HG03575 (cell line): ENCODE measurements around the gene SLC4A3.
A peak's percentile ranks its signal among the peaks of the same experiment; 100 is the strongest.
"Not testable (repeated sequence)": the region's sequence is repeated elsewhere in the genome, so short reads cannot be mapped to it uniquely, and the experiment has no call there.

Experiments used
- ATAC-seq: cut with Tn5 transposase; IDR thresholded peaks from one replicate; pipeline ENCODE4 v1.9.1; 2021; ENCODE audit not compliant: unreplicated experiment, insufficient number of reproducible peaks, low FRiP score; ENCODE audit errors: extremely low read depth

SLC4A3 gene

DNA sequence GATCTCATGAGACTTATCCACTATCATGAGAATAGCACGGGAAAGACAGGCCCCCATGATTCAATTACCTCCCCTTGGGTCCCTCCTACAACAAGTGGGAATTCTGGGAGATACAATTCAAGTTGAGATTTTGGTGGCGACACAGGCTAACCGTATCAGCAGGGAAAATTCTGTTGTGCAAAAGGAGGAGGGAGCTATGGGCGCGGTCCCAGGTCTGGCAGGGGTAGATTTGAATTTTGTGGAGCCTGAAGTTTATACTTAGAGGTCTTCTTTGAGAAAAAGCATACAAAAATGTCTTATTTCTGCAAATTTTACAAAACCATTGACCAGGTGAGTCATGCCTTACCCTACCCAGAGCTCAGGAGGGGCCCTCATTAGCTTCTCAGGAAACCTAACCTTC lies 36.6 kb downstream of the SLC4A3 start:
- no peak for ATAC-seq

DNA sequence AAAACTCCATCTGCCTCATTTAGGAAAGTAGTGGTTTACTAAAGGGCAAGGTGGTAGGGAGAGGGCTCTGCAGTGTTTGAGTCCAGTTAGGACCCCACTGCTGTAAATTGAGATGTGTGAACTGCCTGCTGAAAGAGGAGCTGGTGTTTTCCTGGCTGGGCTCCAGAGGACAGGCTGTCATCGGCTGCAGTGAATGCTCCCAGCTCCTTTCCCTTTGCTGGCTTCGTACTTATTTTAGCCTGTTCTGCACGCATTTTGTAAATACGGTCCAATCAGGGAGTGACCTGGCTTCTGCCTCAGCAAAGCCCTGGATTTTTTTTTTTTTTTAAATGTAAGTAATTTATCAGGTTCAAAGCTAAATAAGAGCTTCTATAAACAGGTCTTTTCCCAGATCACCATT lies 37.5 kb downstream of the SLC4A3 start:
- no peak for ATAC-seq

DNA sequence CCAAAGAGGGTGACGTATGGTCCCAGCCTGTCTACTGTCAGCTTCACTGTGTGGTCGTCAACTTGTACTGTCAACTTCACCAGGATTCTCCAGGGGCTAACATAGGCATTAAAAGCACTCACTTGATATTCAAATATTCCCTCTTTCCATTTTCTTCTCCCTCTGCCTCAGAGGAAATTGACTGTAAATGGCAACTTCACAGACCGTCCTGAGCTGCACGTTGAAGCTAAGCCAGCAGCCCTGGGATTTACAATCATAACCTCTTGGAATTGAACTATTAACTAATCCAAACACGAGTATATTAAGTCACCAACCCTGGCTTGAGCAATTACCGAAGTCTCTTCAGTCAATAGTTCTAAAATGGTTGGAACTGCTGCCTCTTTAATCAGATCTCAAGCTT lies 38.5 kb downstream of the SLC4A3 start:
- no peak for ATAC-seq

DNA sequence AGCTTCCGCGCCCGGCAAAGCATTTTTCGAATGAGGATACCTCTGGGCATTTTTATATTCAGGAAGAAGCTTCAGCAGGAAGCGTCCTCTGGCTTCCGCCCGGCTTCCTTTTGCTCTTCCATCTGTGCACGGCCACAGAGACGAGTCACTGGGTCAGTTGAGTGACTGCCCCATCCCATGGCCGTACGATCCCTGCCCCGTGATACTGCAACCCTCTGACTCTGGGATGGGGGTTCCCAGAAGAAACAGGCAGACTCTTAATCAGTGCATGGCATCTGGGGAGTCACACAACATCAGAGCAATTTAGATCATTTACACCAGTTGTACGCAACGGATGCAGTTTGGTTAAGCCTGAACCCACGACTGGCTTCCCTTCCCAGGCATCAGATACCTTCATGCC lies 40.9 kb downstream of the SLC4A3 start:
- no peak for ATAC-seq

DNA sequence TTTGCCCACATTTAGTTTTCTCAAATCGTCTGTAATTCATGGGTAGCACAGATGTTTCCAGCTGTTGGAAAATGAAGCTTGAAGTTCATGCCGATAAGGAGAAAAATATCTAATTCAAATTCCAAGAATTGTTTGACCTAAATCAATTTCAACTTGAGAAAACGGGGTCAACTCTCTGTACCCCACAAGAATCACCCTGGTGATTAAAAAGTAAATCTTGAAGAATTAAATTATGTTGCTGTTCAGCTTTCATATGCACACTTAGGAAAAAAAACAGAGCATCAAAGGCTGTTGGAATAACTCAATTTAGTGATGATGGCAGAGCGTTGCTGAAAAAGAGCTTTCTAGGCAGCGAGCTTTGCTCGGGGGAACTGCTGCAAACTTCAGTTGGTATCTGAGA lies 43.0 kb downstream of the SLC4A3 start:
- ATAC-seq = no peak

DNA sequence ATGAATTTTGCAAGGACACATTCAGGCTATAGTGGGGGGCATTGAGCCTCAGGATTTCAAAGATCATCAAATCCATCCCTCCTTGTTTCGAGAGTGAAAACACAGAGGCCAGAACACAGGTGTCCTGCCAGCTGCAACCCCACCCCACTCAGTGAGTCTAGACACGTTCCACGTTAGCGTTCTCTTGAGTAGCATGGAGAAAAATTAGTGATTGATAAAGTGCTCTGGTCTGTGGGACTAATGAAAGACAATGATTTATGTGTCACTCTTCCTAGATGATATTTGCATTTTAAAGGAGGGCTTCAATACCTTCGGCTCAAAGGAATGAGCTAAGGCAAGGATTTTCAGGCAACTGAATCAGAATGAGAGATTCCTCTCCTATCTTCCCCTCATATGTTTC lies 43.8 kb downstream of the SLC4A3 start:
- ATAC-seq = no peak

DNA sequence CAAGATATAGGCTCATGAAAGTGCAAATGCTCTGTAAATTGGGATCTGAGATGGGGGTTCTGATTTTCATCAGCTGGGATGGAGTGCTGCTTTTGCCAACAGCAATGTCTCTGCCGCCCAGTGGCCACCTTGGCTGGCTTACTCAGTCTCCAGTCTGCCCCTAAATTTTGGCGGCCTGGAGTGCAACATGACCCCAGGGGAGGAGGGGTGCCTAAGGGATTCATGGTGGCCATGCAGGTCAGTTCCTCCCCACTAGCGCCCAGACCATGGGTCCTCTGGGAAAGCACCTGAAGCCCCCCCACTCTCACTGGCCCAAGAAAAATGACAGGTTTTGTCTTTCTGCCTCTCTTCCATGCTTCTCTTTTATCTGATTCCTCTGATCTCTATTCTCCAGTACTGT lies 45.0 kb downstream of the SLC4A3 start:
- no peak for ATAC-seq

DNA sequence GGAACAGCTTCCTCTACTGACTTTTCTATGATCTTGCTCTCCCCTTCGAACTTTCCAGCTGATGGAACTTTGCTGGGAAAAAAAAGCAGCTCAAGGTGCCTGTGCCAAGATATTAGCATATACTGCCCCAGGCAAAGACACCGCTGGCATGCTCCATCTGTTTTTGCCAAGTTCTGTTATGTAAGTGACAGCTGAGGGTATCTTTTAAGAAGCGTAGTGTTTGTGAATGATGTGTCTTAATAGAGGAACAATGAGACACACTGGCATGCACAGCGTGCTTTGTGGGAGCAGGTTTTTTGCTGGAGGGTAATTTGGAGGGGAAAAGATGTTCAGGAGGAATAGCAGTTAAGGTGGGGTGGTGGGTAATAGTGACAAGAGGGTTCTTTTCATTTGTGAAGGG lies 47.8 kb downstream of the SLC4A3 start:
- no peak for ATAC-seq

DNA sequence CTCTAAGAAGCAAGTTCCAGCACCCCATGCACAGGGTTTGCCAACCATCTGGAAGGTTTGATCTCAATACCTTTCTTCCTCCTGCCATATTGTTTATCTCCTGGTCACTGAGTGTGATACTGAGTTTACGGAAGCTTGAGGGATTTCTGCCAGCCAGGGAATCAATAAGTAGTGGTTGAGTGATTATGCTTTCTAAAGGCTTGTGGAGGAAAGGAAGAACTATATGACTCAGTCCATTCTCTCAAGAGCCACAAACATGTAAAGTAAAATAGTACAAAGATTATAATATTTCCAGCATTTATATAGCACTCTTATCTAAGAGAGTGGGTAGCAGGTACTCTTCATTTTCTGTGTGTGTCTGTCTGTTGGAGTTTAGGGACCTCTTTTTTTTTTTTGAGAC lies 49.2 kb downstream of the SLC4A3 start:
- ATAC-seq = no peak

DNA sequence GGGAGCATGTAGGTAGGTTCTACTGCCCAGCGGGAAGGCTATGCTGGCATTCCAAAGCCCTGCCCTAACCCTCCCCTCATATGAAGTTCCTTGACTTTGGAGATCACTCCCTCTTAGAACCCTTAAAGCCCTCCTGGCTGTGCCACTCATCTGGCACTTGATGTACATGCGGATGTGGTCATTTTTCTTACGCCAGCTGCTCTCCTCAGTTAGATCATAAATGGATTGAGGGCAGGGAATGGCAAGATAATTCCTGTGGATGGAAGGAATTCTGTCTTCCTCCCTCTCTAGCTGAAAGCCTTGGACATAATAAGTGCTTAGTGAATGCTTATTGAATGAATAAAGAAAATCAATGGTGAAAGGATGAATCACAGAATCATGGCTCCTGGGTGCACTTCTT lies 51.6 kb downstream of the SLC4A3 start:
- ATAC-seq = no peak

DNA sequence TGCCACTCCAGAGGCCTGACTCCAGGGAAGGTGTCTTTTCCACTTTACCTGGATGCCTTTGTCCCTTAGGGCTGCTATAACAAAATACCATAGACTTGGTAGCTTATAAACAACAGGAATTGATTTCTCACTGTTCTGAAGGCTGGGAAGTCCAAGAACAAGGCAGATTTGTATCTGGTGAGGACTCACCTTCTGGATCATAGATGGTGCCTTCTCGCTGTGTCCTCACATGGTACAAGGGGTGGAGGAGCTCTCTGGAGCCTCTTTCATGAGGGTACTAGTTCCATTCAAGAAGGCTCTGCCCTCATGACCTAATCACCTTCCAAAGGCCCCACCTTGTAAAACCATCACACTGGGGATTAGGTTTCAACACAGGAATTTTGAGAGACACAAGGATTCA lies 52.1 kb downstream of the SLC4A3 start:
- ATAC-seq = no peak

DNA sequence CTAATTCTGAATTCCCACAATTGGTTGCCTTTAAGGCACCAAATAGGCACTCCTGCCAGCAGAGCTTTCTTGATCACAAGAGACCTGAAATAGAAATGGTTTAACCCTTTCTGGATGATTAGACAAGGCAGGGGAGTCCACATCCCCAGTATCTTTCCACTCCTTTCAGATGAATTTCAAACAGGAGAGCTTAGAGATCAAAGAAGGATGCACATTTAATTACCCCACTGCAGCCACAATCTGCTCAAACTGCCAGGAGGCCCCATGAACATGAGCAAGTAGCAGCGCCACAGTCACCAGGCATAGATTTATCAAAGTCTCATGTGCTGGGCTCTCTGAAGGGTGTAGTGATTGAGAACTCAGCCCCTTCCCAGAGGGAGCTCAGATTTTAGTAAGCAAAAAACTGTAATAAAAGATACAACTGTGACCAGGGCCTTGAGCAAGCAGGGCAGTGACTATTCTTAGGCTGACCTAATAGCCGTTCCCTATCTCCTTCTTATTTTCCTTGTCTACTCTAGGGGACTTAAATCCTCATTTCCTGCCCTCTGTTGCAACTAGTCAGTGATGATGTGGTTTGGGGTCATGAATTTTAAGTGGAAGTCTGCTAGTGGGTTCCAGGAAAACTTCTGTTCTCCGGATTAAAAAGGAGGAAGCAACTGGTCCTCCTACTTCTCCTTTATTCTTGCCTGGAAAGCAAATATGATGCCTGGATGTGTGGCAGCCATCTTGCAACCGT lies 53.7 kb downstream of the SLC4A3 start:
- ATAC-seq = no peak

DNA sequence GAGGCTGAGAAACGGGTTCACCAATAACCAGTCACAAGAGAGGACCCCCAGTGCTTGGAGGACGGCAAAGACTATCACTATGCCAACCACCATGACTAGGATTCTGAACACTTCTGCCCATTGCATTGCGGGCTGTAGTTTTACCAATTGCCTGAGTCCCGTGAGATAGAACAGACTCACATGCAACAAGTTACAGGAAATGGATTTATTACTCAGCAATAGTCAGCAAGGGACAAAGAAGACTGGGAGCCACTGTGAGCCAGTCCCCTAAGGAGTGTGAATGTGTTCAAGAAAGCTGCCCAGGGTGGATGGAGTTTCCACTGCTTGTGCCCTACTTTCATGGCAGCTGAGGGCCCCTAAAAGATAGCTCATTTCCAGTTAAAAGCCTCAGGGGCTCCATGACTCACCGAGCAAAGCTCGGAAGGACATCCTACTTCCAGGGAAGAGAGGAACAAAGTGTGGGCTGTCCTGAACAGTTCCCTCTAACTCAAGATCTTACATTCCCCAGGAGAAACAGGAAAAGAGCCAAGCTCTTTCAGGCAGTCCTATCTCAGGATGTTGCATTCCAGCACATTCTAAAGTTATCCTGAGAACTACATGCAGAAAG lies 54.4 kb downstream of the SLC4A3 start:
- no peak for ATAC-seq

DNA sequence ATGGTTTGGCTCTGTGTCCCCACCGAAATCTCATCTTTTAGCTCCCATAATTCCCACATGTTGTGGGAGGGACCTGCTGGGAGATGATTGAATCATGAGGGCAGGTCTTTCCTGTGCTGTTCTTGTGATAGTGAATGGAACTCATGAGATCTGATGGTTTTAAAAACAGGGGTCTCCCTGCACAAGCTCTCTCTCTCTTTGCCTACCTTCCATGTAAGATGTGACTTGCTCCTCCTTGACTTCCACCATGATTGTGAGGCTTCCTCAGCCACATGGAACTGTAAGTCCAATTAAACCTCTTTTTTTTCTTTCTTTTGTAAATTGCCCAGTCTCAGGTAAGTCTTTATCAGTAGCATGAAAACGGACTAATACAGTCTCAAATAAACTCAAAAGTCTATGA lies 56.0 kb downstream of the SLC4A3 start:
- not testable (repeated sequence) for ATAC-seq

DNA sequence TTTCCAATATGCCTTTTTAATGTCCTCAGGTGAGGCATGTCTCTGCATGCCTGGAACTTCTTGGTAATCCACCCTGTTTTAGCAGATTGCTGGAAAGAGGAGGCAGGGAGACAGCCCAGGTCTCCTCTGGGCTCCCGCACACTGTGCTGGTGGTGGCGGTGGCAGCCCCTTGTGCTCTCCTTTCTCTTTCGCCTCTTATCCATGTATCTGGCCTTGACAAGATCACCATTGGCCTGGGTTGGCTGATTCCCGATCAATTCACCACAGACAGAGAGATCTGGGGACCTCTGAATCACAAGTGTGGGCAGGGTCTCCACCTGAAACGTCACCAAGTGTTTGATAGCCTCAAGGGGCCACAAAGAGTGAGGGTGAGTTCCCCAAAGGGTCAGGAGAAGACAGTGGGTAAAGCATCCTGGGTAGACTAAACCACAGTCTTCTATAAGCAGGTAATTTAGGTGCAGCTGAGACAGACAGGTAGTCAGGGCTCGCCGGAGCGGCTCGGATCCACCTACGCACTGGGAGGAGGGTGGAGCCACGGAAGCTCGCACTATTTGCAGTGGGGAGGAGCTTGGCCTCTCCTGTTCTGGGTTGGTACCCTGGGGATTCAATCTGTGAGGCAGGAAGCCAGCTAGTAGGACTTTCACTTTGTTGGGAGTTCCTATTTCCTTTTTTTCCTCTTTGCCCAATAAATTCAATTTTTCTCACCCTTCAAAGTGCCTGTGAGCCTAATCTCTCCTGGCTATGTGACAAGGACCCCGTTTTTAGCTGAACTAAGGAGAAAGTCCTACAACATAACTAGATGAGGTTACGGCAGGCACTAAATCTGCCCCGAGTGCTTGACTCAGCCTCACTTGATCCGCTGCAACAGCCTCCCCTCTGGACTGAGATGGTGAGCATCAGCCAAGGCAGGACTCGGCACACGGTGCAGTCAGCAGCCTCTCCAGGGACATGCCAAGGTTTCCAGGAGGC lies 57.6 kb downstream of the SLC4A3 start:
- ATAC-seq = peak; percentile 89

DNA sequence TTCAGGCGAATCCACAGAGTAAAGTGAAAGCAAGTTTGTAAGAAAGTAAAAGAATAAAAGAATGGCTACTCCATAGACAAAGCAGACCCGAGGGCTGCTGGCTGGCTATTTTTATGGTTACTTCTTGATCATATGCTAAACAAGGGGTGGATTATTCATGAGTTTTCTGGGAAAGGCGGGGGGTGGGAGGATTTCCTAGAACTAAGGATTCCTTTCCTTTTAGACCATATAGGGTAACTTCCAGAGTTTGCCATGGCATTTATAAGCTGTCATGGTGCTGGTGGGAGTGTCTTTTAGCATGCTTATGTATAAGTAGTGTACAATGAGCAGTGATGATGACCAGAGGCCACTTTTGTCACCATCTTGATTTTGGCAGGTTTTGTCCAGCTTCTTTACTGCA lies 59.8 kb downstream of the SLC4A3 start:
- ATAC-seq = no peak

DNA sequence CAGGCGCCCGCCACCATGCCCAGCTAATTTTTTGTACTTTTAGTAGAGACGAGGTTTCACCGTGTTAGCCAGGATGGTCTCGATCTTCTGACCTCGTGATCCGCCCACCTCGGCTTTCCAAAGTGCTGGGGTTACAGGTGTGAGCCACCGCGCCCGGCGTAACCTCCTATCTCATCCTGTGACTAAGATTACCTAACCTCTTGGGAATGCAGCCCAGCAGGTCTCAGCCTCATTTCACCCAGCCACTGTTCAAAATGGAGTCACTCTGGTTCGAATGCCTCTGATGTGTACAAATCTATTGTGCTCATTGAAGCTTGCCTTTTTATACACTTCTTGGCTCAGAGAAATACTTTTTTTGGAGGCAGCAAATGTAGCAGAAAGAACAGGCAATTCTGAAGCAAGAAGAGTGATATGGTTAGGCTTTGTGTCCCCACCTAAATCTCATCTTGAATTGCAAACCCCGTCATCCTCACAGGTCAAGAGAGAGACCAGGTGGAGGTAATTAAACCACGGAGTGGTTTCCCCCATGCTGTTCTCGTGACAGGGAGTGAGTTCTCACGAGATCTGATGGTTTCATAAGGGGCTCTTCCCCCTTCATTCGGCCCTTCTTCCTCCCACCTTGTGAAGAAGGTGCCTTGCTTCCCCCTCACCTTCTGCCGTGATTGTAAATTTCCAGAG lies 60.6 kb downstream of the SLC4A3 start:
- ATAC-seq = no peak

DNA sequence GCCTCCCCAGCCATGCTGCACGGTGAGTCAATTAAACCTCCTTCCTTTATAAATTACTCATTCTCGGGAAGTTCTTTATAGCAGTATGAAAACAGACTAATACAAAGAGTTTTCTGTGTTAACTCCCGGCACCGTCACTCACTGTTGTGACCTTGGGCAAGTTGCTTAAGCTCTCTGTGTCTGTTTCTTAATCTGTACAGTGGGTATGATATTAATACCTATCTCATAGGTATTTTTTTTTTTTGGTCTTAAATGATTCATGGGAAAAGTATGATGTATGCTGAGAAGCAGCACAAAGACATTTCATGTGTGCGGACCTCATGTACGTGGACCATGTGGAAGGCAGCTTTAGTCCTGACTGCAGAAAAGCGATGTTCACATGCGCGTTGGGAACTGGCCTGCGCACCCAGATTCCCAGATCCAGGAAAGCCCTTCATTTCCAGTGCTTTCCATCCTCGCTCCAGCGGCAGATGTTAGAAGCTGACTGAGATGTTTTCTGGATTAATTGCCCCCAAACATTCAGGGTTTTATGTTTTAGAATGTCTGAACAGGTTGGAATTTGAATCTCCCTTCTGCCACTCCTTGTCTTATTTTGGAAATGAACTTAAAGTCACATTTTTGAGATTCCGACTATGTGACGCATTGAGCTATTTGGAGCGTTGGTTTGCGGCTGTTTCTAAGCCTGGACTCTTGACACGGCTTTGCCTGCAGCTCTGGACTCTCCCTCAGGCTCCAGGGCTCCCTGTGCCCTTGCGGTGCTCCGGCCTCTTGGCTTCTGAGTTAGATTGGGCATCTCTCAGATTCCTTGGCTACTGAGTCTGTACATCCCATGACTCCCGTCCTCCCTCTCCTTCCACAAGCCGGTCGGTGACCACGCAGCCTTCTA lies 61.4 kb downstream of the SLC4A3 start:
- no peak for ATAC-seq
